Left forelimb (tissue), 1 donor: Measurements from ENCODE around the gene NFATC1.
A peak's percentile ranks its signal among the peaks of the same experiment; 100 is the strongest.
"Not testable (repeated sequence)": the region's sequence is repeated elsewhere in the genome, so short reads cannot be mapped to it uniquely, and the experiment has no call there.

Source experiments
- DNase-seq: peaks from one replicate; pipeline ENCODE4 v3.0.0-alpha.2; 2018; ENCODE audit warnings: low spot score

The NFATC1 gene

DNA sequence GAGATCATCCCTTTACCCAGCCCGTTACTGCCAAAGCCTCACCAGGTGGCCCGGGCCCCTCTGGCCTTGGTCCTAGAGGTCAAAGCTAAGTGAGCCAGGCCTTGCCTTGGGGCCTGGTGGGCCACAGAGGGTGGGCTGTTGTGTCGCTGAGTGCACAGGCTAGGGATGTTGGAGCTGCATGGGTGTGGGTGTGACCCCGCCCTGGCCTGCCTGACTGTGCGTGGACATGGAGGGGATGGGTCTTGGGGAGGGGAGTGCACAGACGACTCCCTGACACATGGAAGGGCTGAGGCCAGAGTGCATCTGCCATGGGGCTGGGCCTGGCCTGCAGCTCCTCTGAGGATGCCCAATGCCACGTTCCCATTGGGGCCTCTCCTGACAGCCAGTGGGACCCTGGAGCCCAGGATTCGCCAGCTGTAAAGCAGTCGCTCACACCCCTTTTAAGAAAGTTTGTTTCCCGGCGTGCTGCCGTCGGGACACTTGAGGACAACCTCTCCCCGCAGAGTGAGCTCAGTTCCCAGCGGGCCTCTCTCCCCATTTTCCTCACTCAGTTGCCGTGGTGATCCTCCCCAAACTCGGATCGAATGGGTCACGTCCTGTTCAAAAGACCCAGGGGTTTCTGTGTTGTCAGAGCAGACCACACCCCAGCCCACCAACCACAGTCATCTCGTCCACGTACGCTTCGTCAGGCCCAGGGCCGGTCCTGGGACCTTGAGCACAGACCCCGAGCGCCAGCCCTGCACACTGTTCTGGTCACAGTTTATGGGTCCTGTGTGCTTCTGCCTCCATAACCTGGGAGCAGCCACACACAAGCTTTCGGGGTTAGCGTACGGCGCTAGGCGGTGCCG, 93.5 kb downstream of the NFATC1 start:
- peak; percentile 61 for DNase-seq

DNA sequence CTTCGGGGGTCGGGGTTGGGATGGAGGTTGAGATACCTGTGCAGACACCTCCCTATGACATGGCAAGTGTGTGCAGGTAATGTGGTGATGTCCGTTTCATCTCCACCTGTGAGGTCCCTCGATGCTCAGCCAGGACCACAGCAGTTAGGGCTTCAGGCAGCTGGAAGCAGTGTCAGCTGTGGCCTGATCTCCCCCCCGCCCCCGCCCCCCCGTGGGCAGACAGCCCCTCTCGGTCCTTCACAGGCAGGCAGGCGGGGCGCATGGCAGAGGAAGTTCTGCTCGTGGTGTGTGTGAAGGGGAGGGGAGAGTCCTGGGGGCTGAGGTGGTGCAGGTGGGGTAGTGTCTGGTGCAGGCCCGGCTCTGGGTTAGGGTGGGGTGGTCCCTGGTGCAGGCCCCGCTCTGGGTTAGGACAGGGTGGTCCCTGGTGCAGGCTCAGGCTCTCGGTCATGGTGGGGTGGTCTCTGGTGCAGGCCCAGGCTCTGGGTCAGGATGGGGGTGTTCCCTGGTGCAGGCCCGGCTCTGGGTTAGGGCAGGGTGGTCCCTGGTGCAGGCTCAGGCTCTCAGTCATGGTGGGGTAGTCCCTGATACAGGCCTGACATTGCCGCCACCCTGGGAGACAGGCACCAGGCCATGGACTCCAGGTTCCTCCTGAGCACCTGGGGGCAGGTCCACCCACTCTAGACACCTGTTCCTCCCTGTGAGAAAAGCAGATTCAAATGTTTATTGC, 94.3 kb downstream of the NFATC1 start:
- peak; percentile 61 for DNase-seq

DNA sequence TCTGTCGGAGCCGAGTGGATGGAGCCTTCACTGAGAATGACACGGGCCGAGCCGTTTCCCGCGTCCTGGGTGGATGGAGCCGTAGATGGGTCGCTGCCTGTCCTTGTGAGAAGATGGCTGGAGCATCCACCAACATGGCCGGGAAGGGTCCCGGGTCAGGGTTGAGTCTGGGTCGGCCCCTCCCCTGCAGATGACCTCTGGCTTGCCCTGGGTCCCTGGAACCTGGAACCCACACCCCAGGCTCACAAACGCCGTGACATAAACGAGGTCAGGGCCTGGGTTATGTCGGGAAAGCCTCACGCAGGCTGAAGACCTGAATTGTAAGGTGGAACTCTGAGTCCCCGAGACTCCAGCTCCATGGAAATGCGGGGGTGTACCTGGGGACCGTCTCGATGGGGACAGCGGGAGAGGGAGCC, 94.9 kb downstream of the NFATC1 start:
- DNase-seq: peak; percentile 60

DNA sequence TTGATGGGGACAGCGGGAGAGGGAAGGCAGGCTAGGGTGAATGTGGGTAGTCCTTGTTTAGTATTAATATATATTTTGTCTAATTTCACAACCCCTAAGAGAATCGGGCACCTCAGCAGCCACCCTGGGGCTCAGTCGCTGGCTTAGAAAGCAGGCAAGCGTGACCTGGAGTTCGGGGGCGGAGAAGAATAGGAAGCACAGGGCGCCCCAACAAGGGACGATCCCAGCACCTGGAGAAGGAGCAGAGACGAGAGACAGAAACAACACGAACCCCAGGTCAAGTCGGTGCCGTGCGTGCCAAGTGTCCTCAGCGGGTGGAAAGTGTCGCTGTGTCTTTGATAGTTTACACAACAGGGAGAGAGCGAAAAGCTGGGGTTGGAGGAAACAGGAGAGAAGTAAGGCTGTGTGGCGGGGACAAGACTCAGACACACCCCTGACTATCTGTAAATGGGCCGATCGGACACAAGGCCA, 95.4 kb downstream of the NFATC1 start:
- DNase-seq: no peak

DNA sequence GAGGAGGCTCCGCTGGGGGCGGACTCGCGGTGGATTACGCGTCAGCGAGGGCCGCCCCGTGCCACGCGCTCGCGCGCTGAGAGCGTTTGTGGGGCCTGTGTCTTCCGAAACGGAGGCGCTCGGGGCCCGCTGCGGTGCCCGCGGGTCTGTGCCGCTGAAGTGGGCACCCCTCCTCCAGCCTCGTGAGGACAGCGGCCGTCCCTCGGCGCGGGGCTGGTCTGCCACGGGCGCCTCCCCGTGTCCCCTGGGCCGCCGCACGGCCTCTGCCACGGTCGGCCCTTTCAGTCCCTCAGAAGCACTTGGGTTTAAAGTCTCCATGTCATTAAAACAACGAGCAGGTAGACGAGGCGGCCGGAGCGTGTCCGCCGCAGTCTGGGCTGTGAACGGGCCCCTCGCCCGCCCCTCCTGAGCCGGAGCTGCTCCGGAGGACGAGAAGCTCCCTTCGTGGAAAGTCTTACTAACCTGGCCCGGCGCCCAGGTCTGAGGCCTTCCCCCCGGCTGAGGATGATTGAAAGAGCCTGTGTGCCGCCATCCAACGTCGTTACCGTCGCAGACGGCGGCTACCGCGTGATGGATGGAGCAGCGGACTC, 97.6 kb downstream of the NFATC1 start:
- DNase-seq: peak; percentile 62

DNA sequence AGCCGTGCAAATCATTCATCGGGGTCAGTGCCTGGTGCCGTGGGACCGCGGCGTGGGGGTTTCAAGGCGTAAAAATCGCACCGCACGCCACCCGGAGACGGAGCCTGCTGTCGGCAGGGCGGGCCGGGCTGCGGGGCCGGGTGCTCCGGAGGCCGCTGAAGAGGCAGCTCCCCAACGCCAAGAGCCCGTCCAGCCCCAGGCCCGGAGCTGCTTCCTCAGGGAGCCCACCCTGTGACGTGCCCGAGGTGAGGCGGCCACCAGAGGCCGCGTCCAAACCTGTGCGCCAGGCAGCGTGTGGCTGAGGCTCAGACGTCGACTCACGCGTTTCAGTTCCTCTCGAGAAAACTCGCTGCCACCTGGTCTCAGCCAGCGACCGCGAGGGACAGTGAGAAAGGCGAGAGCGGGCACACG, 98.1 kb downstream of the NFATC1 start:
- DNase-seq: peak; percentile 58

DNA sequence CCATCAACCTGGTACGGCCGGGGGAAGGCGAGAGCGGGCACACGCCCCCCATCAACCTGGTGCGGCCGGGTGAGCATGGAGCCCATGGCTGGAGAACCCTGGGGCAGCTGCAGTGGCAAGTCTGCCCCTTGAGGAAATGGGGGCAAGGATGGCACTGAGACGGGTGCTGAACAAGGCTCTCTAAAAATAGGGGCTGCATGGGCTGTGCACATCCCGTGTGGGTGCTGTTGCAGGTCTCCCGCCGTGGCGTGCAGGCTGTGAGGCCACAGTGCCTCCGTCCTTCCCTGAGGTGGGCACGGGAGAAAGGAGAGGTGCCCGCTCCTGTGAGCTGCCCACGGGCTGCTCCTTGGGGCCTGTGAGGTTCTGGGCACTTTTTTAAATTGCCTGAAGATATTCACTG, 99.2 kb downstream of the NFATC1 start:
- DNase-seq: peak; percentile 64

DNA sequence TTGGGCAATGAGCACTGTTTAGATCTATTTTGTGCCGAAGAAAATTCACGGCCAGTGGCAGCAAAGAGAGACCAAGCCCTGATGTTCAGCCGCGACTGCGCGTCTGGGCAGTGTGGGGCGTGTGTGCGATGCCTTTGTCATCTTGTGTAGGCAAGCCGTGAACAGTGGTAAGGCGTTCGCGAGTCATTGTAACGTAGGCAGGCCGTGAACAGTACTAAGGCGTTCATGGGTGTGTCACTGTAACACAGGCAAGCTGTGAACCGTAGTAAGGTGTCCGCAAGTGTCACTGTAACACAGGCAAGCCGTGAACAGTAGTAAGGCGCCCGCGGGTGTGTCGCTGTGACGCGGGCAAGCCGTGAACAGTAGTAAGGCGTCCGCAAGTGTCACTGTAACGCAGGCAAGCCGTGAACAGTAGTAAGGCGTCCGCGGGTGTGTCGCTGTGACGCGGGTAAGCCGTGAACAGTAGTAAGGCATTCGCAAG, 99.9 kb downstream of the NFATC1 start:
- DNase-seq: peak; percentile 52

DNA sequence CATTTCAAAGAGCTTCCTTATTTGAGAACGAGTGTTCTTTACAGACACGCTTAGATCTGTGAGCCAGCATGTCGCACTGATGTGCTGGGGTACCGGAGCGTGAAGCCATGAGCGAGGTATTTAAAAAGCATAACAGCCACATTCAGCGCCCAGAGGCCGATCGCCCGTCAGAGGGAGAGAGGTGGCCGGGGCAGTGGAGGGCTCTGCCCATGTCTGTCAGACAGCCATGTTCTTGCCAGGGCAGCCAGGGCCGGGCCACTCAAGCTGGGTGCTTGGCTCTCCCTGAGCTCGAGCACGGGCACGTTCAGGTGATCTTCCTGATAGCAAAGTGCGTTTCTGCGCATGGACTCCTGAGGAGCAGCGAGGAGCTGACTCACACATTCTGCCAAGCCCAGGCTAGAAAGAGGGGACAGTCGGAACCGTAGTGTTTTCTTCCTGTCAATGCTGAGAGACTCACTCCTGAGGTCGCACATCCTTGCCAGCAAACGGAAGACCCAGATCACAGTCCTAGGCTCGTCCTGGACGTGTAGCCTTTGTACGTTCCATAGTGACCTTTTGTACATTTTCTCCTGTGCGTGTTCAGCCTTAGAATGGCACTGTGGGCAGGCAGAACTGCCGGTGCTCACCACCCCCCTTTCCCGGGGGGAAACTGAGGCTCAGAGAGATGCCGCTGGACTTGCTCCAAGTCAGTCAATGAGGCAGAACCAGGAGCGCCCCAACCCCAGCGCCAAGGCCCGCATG, 100.7 kb downstream of the NFATC1 start:
- DNase-seq: peak; percentile 52

DNA sequence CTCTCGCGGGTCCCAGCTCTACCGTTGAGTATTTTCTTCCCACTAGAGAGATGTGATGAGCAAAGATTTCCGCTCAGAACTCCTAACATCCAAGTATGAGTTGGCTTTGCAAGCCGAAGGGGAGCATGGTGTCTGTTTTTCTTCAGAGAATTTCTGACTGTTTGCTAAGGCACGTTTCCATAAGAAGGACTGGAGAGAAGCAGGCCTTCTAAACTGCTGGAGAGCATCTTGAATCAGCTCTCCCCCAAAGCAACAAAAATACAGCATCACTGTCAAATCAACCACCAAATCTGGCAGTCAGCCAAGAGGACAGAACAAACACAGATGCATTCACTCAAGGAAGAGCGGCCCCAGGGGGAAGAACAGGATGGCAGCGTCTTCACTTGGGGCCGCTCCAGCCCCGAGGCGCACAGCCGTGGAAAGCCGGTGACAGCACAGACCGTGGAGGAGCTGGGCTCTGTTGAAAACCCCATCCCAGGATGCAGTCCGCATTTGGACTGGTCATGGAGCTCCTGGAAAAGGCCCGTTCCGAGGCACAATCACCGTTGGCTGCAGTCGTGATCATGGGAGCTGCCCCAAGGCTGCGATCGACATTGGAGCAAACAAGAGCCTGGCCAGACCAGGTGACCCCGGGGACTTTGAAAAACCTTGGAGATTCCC, 101.4 kb downstream of the NFATC1 start:
- DNase-seq: peak; percentile 66

DNA sequence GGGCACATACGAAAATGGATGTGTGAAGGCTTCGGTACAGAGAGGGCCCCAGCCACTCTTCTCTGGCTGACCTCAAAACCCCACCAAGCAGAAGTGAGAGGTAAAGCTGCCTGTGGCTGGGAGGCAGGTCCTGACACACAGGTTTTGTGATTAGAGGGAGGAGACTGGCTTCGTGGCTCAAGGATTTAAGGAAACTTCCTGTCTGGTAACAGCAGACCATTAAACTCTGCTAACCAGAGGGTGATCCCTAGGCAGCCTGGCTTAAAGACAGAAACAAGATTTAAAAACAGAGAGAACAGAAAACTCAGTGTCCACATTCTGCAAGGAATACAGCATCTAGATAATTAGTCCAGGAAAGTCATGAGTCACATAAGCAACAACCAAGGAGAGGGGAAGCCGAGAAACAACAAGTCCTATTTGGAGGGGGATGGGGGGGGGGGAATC, 101.9 kb downstream of the NFATC1 start:
- DNase-seq: no peak

DNA sequence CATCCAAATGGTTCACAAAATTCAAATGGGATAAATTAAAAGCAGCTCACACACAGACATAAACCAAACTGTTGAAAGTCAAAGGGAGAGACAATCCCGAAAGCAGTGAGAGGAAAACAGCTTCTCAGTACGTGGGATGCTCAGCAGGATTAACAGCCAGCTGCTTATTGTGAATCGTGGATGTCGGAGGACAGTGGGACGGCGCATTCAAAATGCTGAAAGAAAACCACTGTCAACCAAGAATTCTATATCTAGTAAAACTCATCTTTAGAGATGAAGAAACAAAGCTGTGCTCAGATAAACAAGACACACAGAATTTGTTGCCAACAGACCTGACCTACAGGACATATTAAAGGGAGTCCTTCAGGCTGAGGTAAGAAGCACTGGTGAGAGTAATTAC, 102.9 kb downstream of the NFATC1 start:
- DNase-seq: peak; percentile 20

DNA sequence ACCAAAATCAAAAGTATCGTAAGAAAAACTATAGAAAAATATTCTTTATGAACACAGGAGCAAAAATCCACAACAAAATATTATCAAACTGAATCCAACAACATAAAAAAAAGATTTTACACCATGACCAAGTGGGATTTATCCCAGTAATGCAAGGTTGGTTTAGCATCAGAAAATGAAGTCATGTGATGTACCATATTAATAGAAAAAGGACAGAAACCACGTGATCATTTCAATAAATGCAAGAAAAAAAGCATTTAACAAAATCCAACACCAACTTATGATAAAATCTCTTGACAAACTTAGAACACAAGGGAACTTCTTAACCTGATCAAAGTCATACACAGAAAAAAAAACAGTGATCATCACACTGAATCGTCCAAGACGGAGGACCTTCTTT, 105.3 kb downstream of the NFATC1 start:
- no peak for DNase-seq

DNA sequence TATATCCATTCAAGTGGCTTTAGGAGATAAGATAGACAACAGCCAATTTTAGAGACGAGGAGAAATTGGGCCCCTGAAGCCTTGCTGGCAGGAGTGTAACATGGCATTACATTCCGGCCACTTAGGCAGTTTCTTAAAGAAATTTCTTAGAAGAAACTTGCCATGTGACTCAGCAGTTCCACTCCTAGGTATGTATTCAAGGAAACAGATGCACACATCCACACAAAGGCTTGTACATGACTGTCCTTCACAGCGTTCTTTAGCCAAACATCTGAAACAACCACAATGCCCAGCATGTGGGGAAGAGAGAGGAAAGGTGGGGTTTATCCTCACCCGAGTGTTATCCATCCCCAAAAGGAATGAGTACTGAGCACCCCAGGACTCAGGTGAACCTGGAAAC, 107.1 kb downstream of the NFATC1 start:
- DNase-seq: no peak

DNA sequence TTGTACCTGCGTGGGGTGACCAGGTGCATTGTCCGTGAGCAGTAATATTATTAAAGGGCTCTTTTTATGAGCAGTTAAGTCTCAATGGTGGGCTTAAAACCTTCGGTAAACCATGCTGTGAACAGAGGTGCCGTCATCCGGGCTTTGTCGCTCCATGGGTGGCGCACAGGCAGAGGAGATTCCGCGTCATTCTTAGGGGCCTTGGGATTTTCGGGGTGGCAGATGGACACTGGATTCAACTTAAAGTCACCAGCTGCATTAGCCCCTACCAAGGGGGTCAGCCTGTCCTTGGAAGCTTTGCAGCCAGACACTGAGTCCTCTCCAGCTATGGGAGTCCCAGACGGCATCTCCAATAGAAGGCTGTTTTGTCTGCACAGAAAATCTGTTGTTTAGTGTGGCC, 107.7 kb downstream of the NFATC1 start:
- peak; percentile 38 for DNase-seq

DNA sequence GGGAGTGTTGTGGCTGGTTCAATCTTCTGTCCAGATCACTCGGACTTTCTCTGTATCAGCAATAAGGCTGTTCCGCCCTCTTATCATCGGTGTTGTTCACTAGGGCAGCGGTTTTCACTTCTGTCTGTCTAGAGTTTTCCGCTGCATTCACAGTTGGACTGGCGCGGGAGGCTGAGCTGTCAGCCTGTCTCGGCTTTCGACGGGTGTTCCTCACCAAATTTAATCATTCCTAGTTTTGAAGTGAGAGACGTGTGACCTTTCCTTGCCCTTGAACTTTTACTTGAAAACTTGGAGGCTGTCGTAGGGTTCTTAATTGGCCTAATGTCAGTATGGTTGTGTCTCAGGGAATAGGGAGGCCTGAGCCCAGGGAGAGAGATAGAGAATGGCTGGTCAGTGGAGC, 108.3 kb downstream of the NFATC1 start:
- DNase-seq: peak; percentile 15

DNA sequence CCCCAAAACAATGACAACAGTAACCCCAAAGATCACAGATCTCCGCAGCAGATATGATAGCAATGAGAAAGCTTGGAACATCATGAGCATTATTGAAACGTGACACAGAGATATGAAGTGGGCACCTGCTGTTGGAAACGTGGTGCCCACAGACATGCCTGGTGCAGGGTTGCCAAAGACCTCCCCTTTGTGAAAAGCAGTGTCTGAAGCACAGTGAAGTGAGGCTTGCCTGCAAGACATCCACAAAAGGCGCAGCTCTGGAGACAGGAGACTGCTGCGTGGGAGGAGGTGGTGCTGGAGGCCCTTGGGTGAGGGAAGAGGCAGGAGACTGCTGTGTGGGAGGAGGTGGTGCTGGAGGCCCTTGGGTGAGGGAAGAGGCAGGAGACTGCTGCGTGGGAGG, 108.8 kb downstream of the NFATC1 start:
- DNase-seq: not testable (repeated sequence)

DNA sequence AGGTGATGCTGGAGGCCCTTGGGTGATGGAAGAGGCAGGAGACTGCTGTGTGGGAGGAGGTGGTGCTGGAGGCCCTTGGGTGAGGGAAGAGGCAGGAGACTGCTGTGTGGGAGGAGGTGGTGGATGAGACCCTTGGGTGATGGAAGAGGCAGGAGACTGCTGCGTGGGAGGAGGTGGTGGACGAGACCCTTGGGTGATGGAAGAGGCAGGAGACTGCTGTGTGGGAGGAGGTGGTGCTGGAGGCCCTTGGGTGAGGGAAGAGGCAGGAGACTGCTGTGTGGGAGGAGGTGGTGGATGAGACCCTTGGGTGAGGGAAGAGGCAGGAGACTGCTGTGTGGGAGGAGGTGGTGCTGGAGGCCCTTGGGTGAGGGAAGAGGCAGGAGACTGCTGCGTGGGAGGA, 109.7 kb downstream of the NFATC1 start:
- peak; percentile 25 for DNase-seq

DNA sequence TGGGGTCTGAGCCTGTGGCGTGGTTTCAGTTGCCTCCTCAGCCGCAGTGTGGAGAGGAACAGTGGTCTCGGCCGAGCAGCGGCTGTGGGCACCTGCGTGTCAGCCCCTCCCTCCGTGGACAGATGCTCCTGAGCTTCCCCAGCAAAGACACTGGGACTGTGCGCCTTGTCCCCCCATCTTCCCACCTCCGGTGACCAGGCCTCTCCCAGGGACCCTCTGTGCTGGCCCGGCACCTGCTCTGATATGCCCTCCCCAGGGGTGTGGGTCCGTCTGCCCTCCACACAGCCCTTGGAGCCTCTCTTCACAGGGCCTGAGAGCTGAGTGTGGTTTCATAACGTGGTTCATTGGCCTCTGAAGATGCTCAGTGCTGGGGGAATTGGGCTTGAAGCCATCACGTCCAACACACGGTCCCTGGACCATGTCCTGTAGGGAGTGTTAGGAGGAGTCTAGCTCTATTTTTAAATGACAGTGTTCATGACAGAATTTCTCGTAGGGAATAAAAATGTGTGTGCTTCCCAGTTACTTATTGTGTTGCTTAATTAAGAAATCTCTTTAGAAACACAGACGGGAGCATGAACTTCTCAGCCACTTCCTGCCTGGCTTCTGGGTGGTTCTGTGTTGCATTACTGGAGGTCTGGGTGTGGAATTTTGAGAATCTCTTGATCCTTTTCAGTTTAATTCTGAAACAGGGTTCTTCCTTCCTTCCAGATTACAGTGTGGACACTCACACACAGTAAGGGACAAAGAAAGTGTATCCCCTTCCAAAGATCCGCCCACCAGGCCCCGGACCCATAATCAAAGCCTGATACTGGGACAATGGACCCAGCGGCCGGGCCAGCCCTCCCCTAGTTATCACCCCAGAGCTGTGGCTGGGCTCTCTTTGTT, 110.7 kb downstream of the NFATC1 start:
- DNase-seq: peak; percentile 59

DNA sequence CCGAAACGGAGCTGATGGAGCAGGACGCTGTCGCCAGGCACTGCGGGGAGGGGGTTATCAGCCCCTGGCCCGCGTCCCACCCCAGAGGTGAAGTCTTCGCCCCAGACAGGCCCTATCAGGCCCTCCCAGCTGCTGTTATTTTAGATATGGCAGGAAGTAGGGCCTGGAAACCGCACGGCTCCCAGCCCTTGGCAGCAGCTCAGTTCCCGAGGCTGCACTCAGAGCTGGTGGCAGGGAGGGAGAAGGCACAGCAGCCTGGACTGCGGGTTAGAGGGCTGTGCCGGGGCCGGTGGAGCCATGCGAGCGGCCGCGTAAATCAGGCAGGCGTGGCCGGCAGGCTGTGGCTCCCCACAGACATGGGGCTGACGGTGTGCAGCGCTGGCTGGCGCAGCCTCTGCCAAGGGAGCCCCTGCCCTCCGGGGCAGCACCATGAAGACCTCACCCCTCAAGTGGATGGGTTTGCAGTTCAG, 111.4 kb downstream of the NFATC1 start:
- DNase-seq: no peak
